ENCODE data around the gene CSF1R. TPM values are rescaled to one million over a fixed set of nuclear protein-coding genes. Genes with fewer than 3 reads are reported as not detected.

Gene CSF1R
- total RNA-seq, 1 experiment from 2014 or later: not detected

DNA sequence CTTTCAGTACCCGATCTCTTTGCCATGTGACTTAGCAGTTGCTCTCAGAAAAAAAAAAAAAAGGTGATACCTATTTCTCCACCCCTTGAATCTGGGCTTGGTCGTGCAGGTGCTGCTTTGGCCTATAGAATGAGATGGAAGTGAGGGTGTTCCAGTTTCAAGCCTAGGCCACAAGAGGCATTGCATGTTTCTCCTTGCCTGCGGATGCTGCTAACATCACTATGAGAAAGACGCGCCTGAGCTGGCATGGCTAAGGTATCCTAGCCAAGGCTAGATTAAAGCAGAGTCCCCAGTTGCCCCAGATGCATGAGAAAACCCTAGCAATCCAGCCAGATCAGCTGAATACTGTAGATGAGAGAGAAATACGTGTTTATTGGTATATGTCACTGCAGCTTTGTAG, 14.7 kb upstream of the CSF1R start:
- ChIA-PET CTCF (no interaction called here), POLR2A (ENCODE audit: low non-redundant PET) (no interaction called here)
- intact Hi-C loops (cut with micrococcal nuclease; ENCODE audit: unreplicated experiment): no loop called here
- Histone ChIP-seq H3K36me3 (ENCODE audit: insufficient read depth, low read length, poor library complexity, severe bottlenecking) (no peaks in the 10 kb centered on the region), H3K9me3 (ENCODE audit: low read depth, low read length, poor library complexity, severe bottlenecking) (no peaks in the 10 kb centered on the region), H3K4me3 (ENCODE audit: low read depth, low read length, poor library complexity, severe bottlenecking) (no peak overlapping the region), H3K4me1 (ENCODE audit: insufficient read depth, low read length, poor library complexity, severe bottlenecking) (no peaks in the 10 kb centered on the region), H3K27ac (ENCODE audit: low read depth, low read length, poor library complexity, severe bottlenecking) (no peak overlapping the region), H3K27me3 (replicated peaks; ENCODE audit: insufficient read depth, low read depth, low read length, poor library complexity) (peaks cover 5% of the 10 kb centered on the region)
- no TSS peak for BruUV-seq (replicated peaks)
- TF ChIP-seq, protein P1, sequence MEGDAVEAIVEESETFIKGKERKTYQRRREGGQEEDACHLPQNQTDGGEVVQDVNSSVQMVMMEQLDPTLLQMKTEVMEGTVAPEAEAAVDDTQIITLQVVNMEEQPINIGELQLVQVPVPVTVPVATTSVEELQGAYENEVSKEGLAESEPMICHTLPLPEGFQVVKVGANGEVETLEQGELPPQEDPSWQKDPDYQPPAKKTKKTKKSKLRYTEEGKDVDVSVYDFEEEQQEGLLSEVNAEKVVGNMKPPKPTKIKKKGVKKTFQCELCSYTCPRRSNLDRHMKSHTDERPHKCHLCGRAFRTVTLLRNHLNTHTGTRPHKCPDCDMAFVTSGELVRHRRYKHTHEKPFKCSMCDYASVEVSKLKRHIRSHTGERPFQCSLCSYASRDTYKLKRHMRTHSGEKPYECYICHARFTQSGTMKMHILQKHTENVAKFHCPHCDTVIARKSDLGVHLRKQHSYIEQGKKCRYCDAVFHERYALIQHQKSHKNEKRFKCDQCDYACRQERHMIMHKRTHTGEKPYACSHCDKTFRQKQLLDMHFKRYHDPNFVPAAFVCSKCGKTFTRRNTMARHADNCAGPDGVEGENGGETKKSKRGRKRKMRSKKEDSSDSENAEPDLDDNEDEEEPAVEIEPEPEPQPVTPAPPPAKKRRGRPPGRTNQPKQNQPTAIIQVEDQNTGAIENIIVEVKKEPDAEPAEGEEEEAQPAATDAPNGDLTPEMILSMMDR (conservative IDR thresholded peaks at IDR 0.05; ENCODE audit: low read depth, low read length): no peak
- no peak for TF ChIP-seq EZH2 (IDR thresholded peaks at IDR 0.05; ENCODE audit: borderline replicate concordance, low read depth, low read length, poor library complexity, severe bottlenecking)
- DNase-seq (ENCODE audit: low spot score): no peak

DNA sequence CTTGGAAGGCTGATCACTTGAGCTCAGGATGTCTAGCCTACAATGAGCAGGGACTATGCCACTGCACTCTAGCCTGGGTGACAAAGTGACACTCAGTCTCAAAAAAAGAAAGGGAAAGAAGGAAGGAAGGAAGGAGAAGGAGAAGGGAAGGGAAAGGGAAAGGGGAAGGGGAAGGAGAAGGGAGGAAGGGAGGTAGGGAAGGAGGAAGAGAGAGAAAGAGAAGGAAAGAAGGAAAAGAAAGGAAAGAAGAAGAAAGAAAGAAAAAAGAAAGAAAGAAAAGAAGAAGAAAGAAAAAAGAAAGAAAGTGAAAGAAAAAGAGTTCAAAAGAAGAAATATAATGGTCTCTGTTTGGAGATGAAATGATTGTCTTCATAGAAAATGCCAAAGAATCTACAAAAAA, 10.8 kb upstream of the CSF1R start:
- H3K36me3 ChIP-seq (ENCODE audit: insufficient read depth, low read length, poor library complexity, severe bottlenecking): no peaks in the 10 kb centered on the region
- CTCF ChIA-PET: no interaction called here
- POLR2A ChIA-PET (ENCODE audit: low non-redundant PET): no interaction called here
- peaks cover 10% of the 10 kb centered on the region for H3K27me3 ChIP-seq (replicated peaks; ENCODE audit: insufficient read depth, low read depth, low read length, poor library complexity)
- no peaks in the 10 kb centered on the region for H3K4me1 ChIP-seq (ENCODE audit: insufficient read depth, low read length, poor library complexity, severe bottlenecking)
- intact Hi-C loops (cut with micrococcal nuclease; ENCODE audit: unreplicated experiment): no loop called here
- H3K27ac ChIP-seq (ENCODE audit: low read depth, low read length, poor library complexity, severe bottlenecking): no peak overlapping the region
- no peak for DNase-seq (ENCODE audit: low spot score)
- TF ChIP-seq, protein P1 (conservative IDR thresholded peaks at IDR 0.05; ENCODE audit: low read depth, low read length): no peak
- no peak for TF ChIP-seq EZH2 (IDR thresholded peaks at IDR 0.05; ENCODE audit: borderline replicate concordance, low read depth, low read length, poor library complexity, severe bottlenecking)
- no peak overlapping the region for H3K4me3 ChIP-seq (ENCODE audit: low read depth, low read length, poor library complexity, severe bottlenecking)
- H3K9me3 ChIP-seq (ENCODE audit: low read depth, low read length, poor library complexity, severe bottlenecking): no peaks in the 10 kb centered on the region
- BruUV-seq (replicated peaks): no TSS peak

DNA sequence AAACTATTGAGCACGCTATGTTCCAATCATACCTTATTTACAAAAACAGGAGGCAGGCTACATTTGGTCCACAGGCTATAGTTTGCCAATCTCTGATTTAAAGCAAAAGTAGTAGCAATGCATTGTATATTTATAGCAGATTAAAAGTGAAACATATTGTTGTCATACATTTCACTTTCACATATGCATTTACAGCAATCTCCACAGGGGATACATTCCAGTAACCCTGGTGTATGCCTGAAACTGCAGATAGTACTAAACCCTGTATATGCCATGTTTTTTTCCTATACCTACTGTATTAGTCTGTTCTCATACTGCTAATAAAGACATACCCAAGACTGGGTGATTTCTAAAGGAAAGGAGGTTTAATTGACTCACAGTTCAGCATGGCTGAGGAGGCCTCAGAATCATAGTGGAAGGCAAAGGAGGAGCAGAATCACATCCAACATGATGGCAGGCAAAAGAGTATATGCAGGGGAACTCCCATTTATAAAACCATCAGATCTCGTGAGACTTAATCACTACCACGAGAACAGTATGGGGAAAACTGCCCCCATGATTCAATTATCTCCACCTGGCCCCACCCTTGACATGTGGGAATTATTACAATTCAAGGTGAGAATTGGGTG, 5.9 kb upstream of the CSF1R start:
- DNase-seq (ENCODE audit: low spot score): no peak
- POLR2A ChIA-PET (ENCODE audit: low non-redundant PET): no interaction called here
- CTCF ChIA-PET: no interaction called here
- H3K4me3 ChIP-seq (ENCODE audit: low read depth, low read length, poor library complexity, severe bottlenecking): no peak overlapping the region
- no peak overlapping the region for H3K27ac ChIP-seq (ENCODE audit: low read depth, low read length, poor library complexity, severe bottlenecking)
- H3K4me1 ChIP-seq (ENCODE audit: insufficient read depth, low read length, poor library complexity, severe bottlenecking): no peaks in the 10 kb centered on the region
- no TSS peak for BruUV-seq (replicated peaks)
- no peak for TF ChIP-seq EZH2 (IDR thresholded peaks at IDR 0.05; ENCODE audit: borderline replicate concordance, low read depth, low read length, poor library complexity, severe bottlenecking)
- H3K9me3 ChIP-seq (ENCODE audit: low read depth, low read length, poor library complexity, severe bottlenecking): no peaks in the 10 kb centered on the region
- intact Hi-C loops (cut with micrococcal nuclease; ENCODE audit: unreplicated experiment): no loop called here
- peaks cover 24% of the 10 kb centered on the region for H3K27me3 ChIP-seq (replicated peaks; ENCODE audit: insufficient read depth, low read depth, low read length, poor library complexity)
- no peaks in the 10 kb centered on the region for H3K36me3 ChIP-seq (ENCODE audit: insufficient read depth, low read length, poor library complexity, severe bottlenecking)
